GM21381 (cell line): ENCODE data around the gene DLK2.

Experiments used
- ATAC-seq: cut with Tn5 transposase; IDR thresholded peaks from one replicate; pipeline ENCODE4 v1.9.1; 2021; ENCODE audit warnings: mild to moderate bottlenecking, moderate library complexity; ENCODE audit not compliant: unreplicated experiment

The DLK2 gene

GRCh38 chr6:43454696-43455530 is 435 bp downstream of the DLK2 start:
- no peak for ATAC-seq

GRCh38 chr6:43454290-43454695 is 1.1 kb downstream of the DLK2 start:
- peak; percentile 63 for ATAC-seq

GRCh38 chr6:43453831-43454230 is 1.5 kb downstream of the DLK2 start:
- no peak for ATAC-seq

GRCh38 chr6:43452896-43453295 is 2.5 kb downstream of the DLK2 start:
- no peak for ATAC-seq

GRCh38 chr6:43451939-43452338 is 3.4 kb downstream of the DLK2 start:
- no peak for ATAC-seq

GRCh38 chr6:43451348-43451747 is 4.0 kb downstream of the DLK2 start:
- no peak for ATAC-seq

GRCh38 chr6:43450699-43451131 is 4.6 kb downstream of the DLK2 start:
- no peak for ATAC-seq

GRCh38 chr6:43448916-43449315 is 6.4 kb downstream of the DLK2 start:
- ATAC-seq: no peak

- ATAC-seq: no peak
Measured at GRCh38 chr6:43447604-43448003, 7.7 kb downstream of the DLK2 start.

GRCh38 chr6:43445576-43445975 is 9.8 kb downstream of the DLK2 start:
- no peak for ATAC-seq

- no peak for ATAC-seq
Measured at GRCh38 chr6:43444582-43444981, 10.8 kb downstream of the DLK2 start.

- ATAC-seq: no peak
Measured at GRCh38 chr6:43444036-43444435, 11.3 kb downstream of the DLK2 start.

GRCh38 chr6:43442935-43443334 is 12.4 kb downstream of the DLK2 start:
- ATAC-seq: no peak

- no peak for ATAC-seq
Measured at GRCh38 chr6:43437700-43438099, 17.6 kb downstream of the DLK2 start.

GRCh38 chr6:43436577-43437282 is 18.6 kb downstream of the DLK2 start:
- no peak for ATAC-seq

GRCh38 chr6:43435682-43436437 is 19.5 kb downstream of the DLK2 start:
- ATAC-seq: no peak

GRCh38 chr6:43434943-43435342 is 20.4 kb downstream of the DLK2 start:
- ATAC-seq: no peak

- ATAC-seq: no peak
Measured at GRCh38 chr6:43434001-43434840, 21.1 kb downstream of the DLK2 start.

GRCh38 chr6:43433148-43433547 is 22.2 kb downstream of the DLK2 start:
- ATAC-seq: no peak
